Hepatocyte (in vitro differentiated cells): ENCODE results near the gene UTP25. TPM values are rescaled to one million over a fixed set of nuclear protein-coding genes. Genes with fewer than 3 reads are reported as not detected.

Source experiments
- DNase-seq: peaks from one replicate; pipeline ENCODE4 v3.0.0-alpha.2; 2016; ENCODE audit warnings: low spot score
- H2AFZ ChIP-seq: fragments of 200-600 bp; sonication (generic); 2 replicates; pipeline ENCODE4 v1.6.0; 2016; ENCODE audit warnings: antibody characterized with exemption, mild to moderate bottlenecking
- H3K27ac ChIP-seq: fragments of 200-600 bp; sonication (generic); 2 replicates; pipeline ENCODE4 v1.5.1; 2016; ENCODE audit warnings: mild to moderate bottlenecking
- H3K27me3 ChIP-seq: fragments of 200-600 bp; sonication (generic); 2 replicates; pipeline ENCODE4 v1.6.1; 2016
- H3K36me3 ChIP-seq: fragments of 200-600 bp; sonication (generic); replicated peaks from 2 replicates; pipeline ENCODE4 v1.5.1; 2016; ENCODE audit warnings: low read depth; ENCODE audit not compliant: insufficient read depth
- H3K4me1 ChIP-seq: fragments of 200-600 bp; sonication (generic); 2 replicates; pipeline ENCODE4 v1.5.1; 2016; ENCODE audit warnings: mild to moderate bottlenecking, moderate library complexity; ENCODE audit not compliant: insufficient read depth
- H3K4me2 ChIP-seq: fragments of 200-600 bp; sonication (generic); 2 replicates; pipeline ENCODE4 v1.6.0; 2016
- H3K4me3 ChIP-seq: fragments of 200-600 bp; sonication (generic); 2 replicates; pipeline ENCODE4 v1.5.1; 2016; ENCODE audit warnings: mild to moderate bottlenecking
- H3K79me2 ChIP-seq: fragments of 200-600 bp; sonication (generic); 2 replicates; pipeline ENCODE4 v1.6.0; 2017; ENCODE audit warnings: mild to moderate bottlenecking
- H3K9me2 ChIP-seq: fragments of 200-600 bp; sonication (generic); replicated peaks from 2 replicates; pipeline ENCODE4 v1.6.0; 2017; ENCODE audit warnings: mild to moderate bottlenecking; ENCODE audit not compliant: insufficient read depth
- H3K9me3 ChIP-seq: fragments of 200-600 bp; sonication (generic); 2 replicates; pipeline ENCODE4 v1.5.1; 2016; ENCODE audit warnings: low read depth, mild to moderate bottlenecking
- H4K20me1 ChIP-seq: fragments of 200-600 bp; sonication (generic); 2 replicates; pipeline ENCODE4 v1.6.0; 2016; ENCODE audit warnings: mild to moderate bottlenecking; ENCODE audit not compliant: insufficient read depth, poor library complexity, severe bottlenecking
- CTCF ChIP-seq: fragments of 200-600 bp; sonication (generic); IDR thresholded peaks from 2 replicates; pipeline ENCODE4 v1.5.1; 2016; ENCODE audit warnings: antibody characterized with exemption, mild to moderate bottlenecking; ENCODE audit not compliant: poor library complexity
- EZH2 ChIP-seq: fragments of 200-600 bp; sonication (generic); IDR thresholded peaks from 2 replicates; pipeline ENCODE4 v1.6.1; 2016; ENCODE audit warnings: antibody characterized with exemption, mild to moderate bottlenecking, borderline replicate concordance
- EZH2phosphoT487 ChIP-seq: fragments of 200-600 bp; sonication (generic); IDR thresholded peaks from one replicate; pipeline ENCODE4 v1.6.1; 2018; ENCODE audit warnings: antibody characterized with exemption, mild to moderate bottlenecking, low read depth, moderate library complexity; ENCODE audit not compliant: unreplicated experiment, severe bottlenecking
- WGBS: methylation state at CpG from one replicate; pipeline ENCODE4 v1.1.6; 2016; ENCODE audit warnings: low lambda C conversion rate; ENCODE audit errors: missing lambda C conversion rate; 5-methylcytosine and 5-hydroxymethylcytosine counted together
- polyA plus RNA-seq: library from polyadenylated mRNA; unstranded; fragments of >200 nt; fragmentation: Nextera tagmentation; extraction: Ambion mirVana; gene quantifications from 2 replicates; pipeline ENCODE4 v1.2.1, GENCODE V29; 2016
- total RNA-seq: library from RNA; depleted of rRNA; stranded (reverse); fragments of >200 nt; gene quantifications from 2 replicates; pipeline ENCODE4 v1.2.3, GENCODE V29; 2014

UTP25 gene
- total and polyA plus RNA-seq, 2 experiments from 2014 or later = 3.2 to 8.0 TPM

- Histone ChIP-seq H2AFZ (no peak overlapping the region), H3K36me3 (no peaks in the 10 kb centered on the region), H3K9me2 (no peaks in the 10 kb centered on the region), H3K27me3 (peaks cover 12% of the 10 kb centered on the region), H4K20me1 (no peaks in the 10 kb centered on the region), H3K9me3 (no peaks in the 10 kb centered on the region), H3K4me2 (no peak overlapping the region), H3K27ac (no peak overlapping the region), H3K4me3 (no peak overlapping the region), H3K79me2 (no peaks in the 10 kb centered on the region), H3K4me1 (no peaks in the 10 kb centered on the region)
- TF ChIP-seq EZH2 (no peak), CTCF (no peak), EZH2phosphoT487 (no peak)
- WGBS = 45% methylated on average over 2 of the region's 2 CpGs
- no peak for DNase-seq
Measured at GRCh38 chr1:209877087-209877764, 49.5 kb downstream of the UTP25 start.

GRCh38 chr1:209878964-209879363 is 51.2 kb downstream of the UTP25 start:
- H3K36me3 ChIP-seq = no peaks in the 10 kb centered on the region
- H3K27me3 ChIP-seq = peaks cover 12% of the 10 kb centered on the region
- no peak overlapping the region for H3K27ac ChIP-seq
- no peaks in the 10 kb centered on the region for H4K20me1 ChIP-seq
- H3K9me2 ChIP-seq = no peaks in the 10 kb centered on the region
- no peak overlapping the region for H3K4me2 ChIP-seq
- H3K79me2 ChIP-seq = no peaks in the 10 kb centered on the region
- no peaks in the 10 kb centered on the region for H3K9me3 ChIP-seq
- H3K4me3 ChIP-seq = no peak overlapping the region
- WGBS = 87% methylated on average over 1 of the region's 1 CpG
- no peak for TF ChIP-seq EZH2phosphoT487
- TF ChIP-seq CTCF = no peak
- TF ChIP-seq EZH2 = no peak
- no peaks in the 10 kb centered on the region for H3K4me1 ChIP-seq
- no peak overlapping the region for H2AFZ ChIP-seq
- no peak for DNase-seq

GRCh38 chr1:209879539-209879938 is 51.8 kb downstream of the UTP25 start:
- TF ChIP-seq EZH2 = no peak
- no peak for TF ChIP-seq EZH2phosphoT487
- TF ChIP-seq CTCF = no peak
- no peaks in the 10 kb centered on the region for H3K36me3 ChIP-seq
- no peaks in the 10 kb centered on the region for H3K9me3 ChIP-seq
- H3K27me3 ChIP-seq = peaks cover 12% of the 10 kb centered on the region
- no peaks in the 10 kb centered on the region for H3K79me2 ChIP-seq
- H3K4me1 ChIP-seq = peaks cover 3% of the 10 kb centered on the region
- no peak overlapping the region for H3K4me3 ChIP-seq
- DNase-seq = no peak
- no peak overlapping the region for H3K27ac ChIP-seq
- no peaks in the 10 kb centered on the region for H3K9me2 ChIP-seq
- H2AFZ ChIP-seq = no peak overlapping the region
- 69% methylated on average over 12 of the region's 12 CpGs for WGBS
- no peaks in the 10 kb centered on the region for H4K20me1 ChIP-seq
- H3K4me2 ChIP-seq = no peak overlapping the region
